OCI-LY7 (cell line): Measurements from ENCODE around the gene EDN2. TPM values are rescaled to one million over a fixed set of nuclear protein-coding genes. Genes with fewer than 3 reads are reported as not detected.

Experiments
- BruUV-seq: library from RNA; stranded (reverse); fragments of 400-500 nt; replicated peaks from 2 replicates; lab custom pipeline; 2021; lab: Mats Ljungman, UMichigan
- CTCF ChIA-PET: fragments of 300-600 bp; sonication (Branson Sonifier 250); formaldehyde crosslinking; loops from one replicate; lab custom pipeline; 2022; ENCODE audit warnings: antibody characterized with exemption; ENCODE audit not compliant: unreplicated experiment; lab: Charles Lee
- POLR2A ChIA-PET: fragments of 300-600 bp; sonication (Branson Sonifier 250); formaldehyde crosslinking; loops from one replicate; lab custom pipeline; 2022; ENCODE audit warnings: antibody characterized with exemption; lab: Charles Lee
- DNase-seq: peaks from one replicate; pipeline ENCODE4 v3.0.0-alpha.2; 2015; ENCODE audit warnings: low spot score
- H2AFZ ChIP-seq: fragments of 200-600 bp; sonication (generic), shearing (Covaris generic); 2 replicates; pipeline ENCODE4 v1.6.1; 2014; ENCODE audit warnings: mild to moderate bottlenecking, antibody characterized with exemption, low read length, moderate library complexity
- H3K27ac ChIP-seq: fragments of 200-600 bp; sonication (generic); 2 replicates; pipeline ENCODE4 v1.5.1; 2014; ENCODE audit warnings: mixed run types, low read depth, mild to moderate bottlenecking, moderate library complexity, low read length, inconsistent platforms; ENCODE audit not compliant: poor library complexity, severe bottlenecking
- H3K36me3 ChIP-seq: fragments of 200-600 bp; sonication (generic); 2 replicates; pipeline ENCODE4 v1.6.1; 2014; ENCODE audit warnings: mild to moderate bottlenecking, antibody characterized with exemption, low read length, moderate library complexity, mixed read lengths; ENCODE audit not compliant: insufficient read depth
- H3K4me1 ChIP-seq: fragments of 200-600 bp; sonication (generic); 2 replicates; pipeline ENCODE4 v1.5.1; 2014; ENCODE audit warnings: mild to moderate bottlenecking, low read length; ENCODE audit not compliant: insufficient read depth, poor library complexity, severe bottlenecking
- H3K4me2 ChIP-seq: fragments of 200-600 bp; sonication (generic); 2 replicates; pipeline ENCODE4 v1.6.1; 2014; ENCODE audit warnings: mild to moderate bottlenecking, low read length
- H3K4me3 ChIP-seq: fragments of 200-600 bp; sonication (generic); 2 replicates; pipeline ENCODE4 v1.5.1; 2014; ENCODE audit warnings: mild to moderate bottlenecking, low read depth, low read length; ENCODE audit not compliant: poor library complexity, severe bottlenecking
- H3K79me2 ChIP-seq: fragments of 200-600 bp; sonication (generic); 2 replicates; pipeline ENCODE4 v1.6.1; 2016; ENCODE audit warnings: low read depth, mild to moderate bottlenecking, low read length, moderate library complexity, mixed read lengths; ENCODE audit not compliant: insufficient read depth
- H3K9me2 ChIP-seq: fragments of 200-600 bp; sonication (generic); 2 replicates; pipeline ENCODE4 v1.6.1; 2016; ENCODE audit warnings: mild to moderate bottlenecking, low read length, mixed read lengths; ENCODE audit not compliant: insufficient read depth
- H3K9me3 ChIP-seq: fragments of 200-600 bp; sonication (generic); 2 replicates; pipeline ENCODE4 v1.6.1; 2014; ENCODE audit warnings: mild to moderate bottlenecking, mixed run types, low read length, mixed read lengths
- H4K20me1 ChIP-seq: fragments of 200-600 bp; sonication (generic); 2 replicates; pipeline ENCODE4 v1.6.1; 2014; ENCODE audit warnings: mild to moderate bottlenecking, antibody characterized with exemption, low read length, moderate library complexity, mixed read lengths; ENCODE audit not compliant: insufficient read depth
- CTCF ChIP-seq: fragments of 200-600 bp; sonication (generic); conservative IDR thresholded peaks from 2 replicates; pipeline ENCODE4 v1.5.1; 2014; ENCODE audit warnings: mild to moderate bottlenecking, antibody characterized with exemption, low read length, moderate library complexity, mixed read lengths
- EZH2phosphoT487 ChIP-seq: fragments of 200-600 bp; sonication (generic); IDR thresholded peaks from 2 replicates; pipeline ENCODE4 v1.6.1; 2018; ENCODE audit warnings: low read depth, borderline replicate concordance, mild to moderate bottlenecking, mixed run types, antibody characterized with exemption, low read length, moderate library complexity, mixed read lengths
- intact Hi-C: fragments of 100-400 bp; cut with micrococcal nuclease; formaldehyde crosslinking; loops from one replicate; pipeline ENCODE4 v1.10.0; 2022; ENCODE audit not compliant: unreplicated experiment
- total RNA-seq, 2 experiments: library from RNA; depleted of rRNA in 1 of 2; stranded (reverse); fragments of >200 nt in 1 of 2; shearing (Covaris generic) in 1 of 2; gene quantifications; 2 replicates each; pipeline ENCODE4 v1.2.3, GENCODE V29; 2014 to 2022

EDN2 gene
- total RNA-seq, 2 experiments from 2014 or later = not detected

- H3K9me2 ChIP-seq = no peaks in the 10 kb centered on the region
- no peaks in the 10 kb centered on the region for H3K36me3 ChIP-seq
- no TSS peak for BruUV-seq
- ChIA-PET POLR2A (no interaction called here), CTCF (interaction anchor here (0.6 kb wide), 1 partner anchor 39 kb away, joined by 3 read pairs; no protein-coding TSS in a partner anchor)
- no peak overlapping the region for H3K4me3 ChIP-seq
- H3K4me2 ChIP-seq = no peak overlapping the region
- TF ChIP-seq EZH2phosphoT487 (no peak), CTCF (no peak)
- H2AFZ ChIP-seq = no peak overlapping the region
- DNase-seq = no peak
- H4K20me1 ChIP-seq = no peaks in the 10 kb centered on the region
- no peaks in the 10 kb centered on the region for H3K9me3 ChIP-seq
- H3K27ac ChIP-seq = no peak overlapping the region
- H3K79me2 ChIP-seq = no peaks in the 10 kb centered on the region
- intact Hi-C loops = no loop called here
- H3K4me1 ChIP-seq = no peaks in the 10 kb centered on the region
Measured at GRCh38 chr1:41487126-41488039, 2.9 kb upstream of the EDN2 start.

DNA sequence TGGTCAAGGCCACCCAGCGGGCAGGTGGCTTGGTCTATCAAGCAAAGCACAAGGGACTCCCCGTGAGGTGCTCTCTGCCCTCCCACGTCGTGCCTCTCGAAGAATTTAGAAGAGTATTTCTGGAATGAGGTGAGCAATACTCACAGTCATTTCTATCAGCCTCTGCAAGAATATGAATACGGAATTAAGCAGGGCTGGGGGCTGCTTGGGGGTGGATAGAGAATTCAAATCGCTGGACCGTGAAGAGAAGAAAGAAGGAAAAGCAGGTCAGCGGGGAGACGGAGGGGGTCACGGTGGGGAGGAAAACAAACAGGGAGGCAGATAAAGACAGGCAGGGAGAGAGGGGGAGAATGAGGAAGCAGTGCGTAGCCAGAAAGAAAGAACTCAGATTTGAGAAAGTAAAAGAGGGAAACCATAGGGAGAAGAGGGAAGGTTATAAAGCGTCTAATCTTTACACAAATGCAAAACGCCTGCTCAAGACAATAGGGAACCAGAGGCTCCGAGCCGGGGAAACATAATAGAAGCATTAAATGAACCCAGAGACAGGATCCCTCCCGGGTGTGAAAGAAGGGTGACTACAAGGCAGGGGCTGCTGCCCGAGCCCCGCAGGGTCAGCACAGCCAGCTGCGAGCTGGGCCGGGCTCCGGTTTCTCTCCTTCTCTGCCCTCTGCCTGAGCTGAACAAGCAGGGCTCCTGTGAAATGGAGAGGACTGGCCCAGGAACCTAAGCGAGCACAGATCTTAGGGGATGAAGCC is 2.1 kb upstream of the EDN2 start:
- POLR2A ChIA-PET = no interaction called here
- Histone ChIP-seq H3K36me3 (no peaks in the 10 kb centered on the region), H3K9me3 (no peaks in the 10 kb centered on the region), H3K4me1 (no peaks in the 10 kb centered on the region), H3K4me2 (no peak overlapping the region), H3K9me2 (no peaks in the 10 kb centered on the region), H2AFZ (no peak overlapping the region), H3K4me3 (no peak overlapping the region), H3K27ac (no peak overlapping the region), H3K79me2 (no peaks in the 10 kb centered on the region), H4K20me1 (no peaks in the 10 kb centered on the region)
- no peak for DNase-seq
- no TSS peak for BruUV-seq
- CTCF ChIA-PET = no interaction called here
- TF ChIP-seq CTCF (no peak), EZH2phosphoT487 (no peak)
- intact Hi-C loops = no loop called here
